Keratinocyte (primary cell): ENCODE data around the gene PKD1. TPM values are rescaled to one million over a fixed set of nuclear protein-coding genes. Genes with fewer than 3 reads are reported as not detected.

Experiments
- DNase-seq: peaks from one replicate; pipeline ENCODE4 v3.0.0-alpha.2; 2011; ENCODE audit warnings: low read depth, missing footprints, low spot score
- FAIRE-seq: peaks from 2 replicates; lab custom pipeline; 2011; peaks lifted over from hg19 to GRCh38; lab: Jason Lieb, UNC
- H2AFZ ChIP-seq: 2 replicates; pipeline ENCODE4 v1.6.0; 2012; ENCODE audit warnings: low read length, control low read depth, inconsistent platforms; ENCODE audit not compliant: control insufficient read depth
- H3K27ac ChIP-seq: 2 replicates; pipeline ENCODE4 v1.5.1; 2011; ENCODE audit warnings: low read length; ENCODE audit not compliant: control insufficient read depth, insufficient read depth
- H3K27me3 ChIP-seq: 3 replicates; pipeline ENCODE4 v1.6.0; 2011; ENCODE audit warnings: low read length; ENCODE audit not compliant: control insufficient read depth, insufficient read depth; ENCODE audit errors: extremely low read depth
- H3K36me3 ChIP-seq, 2 experiments: 2 replicates in 1 of 2; 3 replicates in 1 of 2; pipeline ENCODE4 v1.5.1; 2011; ENCODE audit warnings: low read length in 2 of 2, mild to moderate bottlenecking in 1 of 2; ENCODE audit not compliant: control insufficient read depth in 2 of 2, insufficient read depth in 2 of 2; ENCODE audit errors: extremely low read depth in 1 of 2
- H3K4me1 ChIP-seq: 3 replicates; pipeline ENCODE4 v1.5.1; 2011; ENCODE audit warnings: low read length; ENCODE audit not compliant: control insufficient read depth, insufficient read depth; ENCODE audit errors: extremely low read depth
- H3K4me2 ChIP-seq: 3 replicates; pipeline ENCODE4 v1.6.0; 2011; ENCODE audit warnings: low read depth, low read length; ENCODE audit not compliant: control insufficient read depth, insufficient read depth; ENCODE audit errors: extremely low read depth
- H3K4me3 ChIP-seq, 3 experiments: fragments of 200-600 bp in 1 of 3; sonication (generic) in 1 of 3; 2 replicates in 2 of 3; 3 replicates in 1 of 3; pipeline ENCODE4 v1.5.1; 2011 to 2016; ENCODE audit warnings: low read length in 3 of 3, mild to moderate bottlenecking in 3 of 3, control low read depth in 2 of 3, inconsistent platforms in 1 of 3, low read depth in 1 of 3, mixed read lengths in 1 of 3, mixed run types in 1 of 3, moderate library complexity in 1 of 3; ENCODE audit not compliant: control insufficient read depth in 2 of 3, insufficient read depth in 2 of 3; ENCODE audit errors: extremely low read depth in 1 of 3
- H3K79me2 ChIP-seq: 2 replicates; pipeline ENCODE4 v1.6.0; 2012; ENCODE audit warnings: low read length; ENCODE audit not compliant: control insufficient read depth, insufficient read depth
- H3K9ac ChIP-seq: 3 replicates; pipeline ENCODE4 v1.6.0; 2011; ENCODE audit warnings: low read length; ENCODE audit not compliant: control insufficient read depth, insufficient read depth; ENCODE audit errors: extremely low read depth
- H3K9me1 ChIP-seq: 3 replicates; pipeline ENCODE4 v1.6.0; 2011; ENCODE audit warnings: low read length; ENCODE audit not compliant: control insufficient read depth, insufficient read depth; ENCODE audit errors: extremely low read depth
- H3K9me3 ChIP-seq: 2 replicates; pipeline ENCODE4 v1.5.1; 2012; ENCODE audit warnings: low read depth, low read length; ENCODE audit not compliant: control insufficient read depth
- H4K20me1 ChIP-seq: 3 replicates; pipeline ENCODE4 v1.6.0; 2011; ENCODE audit warnings: low read length; ENCODE audit not compliant: control insufficient read depth, insufficient read depth; ENCODE audit errors: extremely low read depth
- EZH2 ChIP-seq: IDR thresholded peaks from one replicate; pipeline ENCODE4 v1.6.1; 2012; ENCODE audit warnings: inconsistent platforms, mild to moderate bottlenecking, low read length, moderate library complexity
- dilution Hi-C: fragments of 300-500 bp; cut with MboI; formaldehyde crosslinking; loops from one replicate; pipeline ENCODE4 v1.7.0; 2020; ENCODE audit warnings: low sequenced_read_pairs; ENCODE audit not compliant: extremely low pct_ligation_motif_present
- polyA plus RNA-seq, 5 experiments: library from polyadenylated mRNA; depleted of rRNA in 3 of 5; stranded (reverse) in 3 of 5; stranded (forward) in 1 of 5; unstranded in 1 of 5; fragments of >200 nt; gene quantifications; 1 replicate in 1 of 5; 2 replicates in 3 of 5; 3 replicates in 1 of 5; pipeline versions ENCODE4 v1.2.1 to v1.2.3, GENCODE V29; 2011 to 2012; ENCODE audit warnings: missing spikeins in 2 of 5, low read depth in 1 of 5, low replicate concordance in 1 of 5
- TF ChIP-seq, protein P1 (sequence below), 3 experiments: IDR thresholded peaks in 1 of 3; conservative IDR thresholded peaks in 1 of 3; optimal IDR thresholded peaks in 1 of 3; 2 replicates in 2 of 3; 3 replicates in 1 of 3; pipeline versions ENCODE3 to v1.5.1; 2011; ENCODE audit warnings: low read length in 3 of 3, mild to moderate bottlenecking in 3 of 3, moderate library complexity in 2 of 3, control low read depth in 1 of 3, inconsistent platforms in 1 of 3; ENCODE audit not compliant: insufficient read depth in 2 of 3; ENCODE audit errors: extremely low read depth in 1 of 3

The PKD1 gene
- polyA plus RNA-seq, 1 donor (not counting 4 experiments of a cell fraction or from before 2014, with no cell fraction given): 10.6 TPM

DNA sequence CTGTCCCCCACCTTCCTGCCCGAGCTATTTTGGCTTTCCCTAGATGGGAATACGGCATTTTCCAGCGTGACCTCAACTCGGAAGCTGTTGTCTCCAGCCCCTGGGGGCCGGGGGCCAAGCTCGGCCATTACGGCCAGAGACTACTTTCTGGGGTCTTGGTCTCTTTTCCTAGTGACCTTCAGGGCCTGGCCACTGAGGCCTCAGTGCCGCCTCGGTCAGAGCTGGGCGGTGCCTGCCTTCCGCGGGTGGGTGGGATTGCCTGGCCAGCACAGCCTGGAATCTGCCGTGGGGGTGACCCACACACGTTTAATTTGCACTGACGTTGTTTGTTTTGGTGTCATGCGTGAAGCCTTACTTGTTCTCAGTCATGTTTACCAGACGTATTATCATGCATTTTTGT is 58.7 kb downstream of the PKD1 start:
- Histone ChIP-seq H3K4me1 (peaks cover 15% of the 10 kb centered on the region), H3K4me3 (no peak overlapping the region), H3K27ac (no peak overlapping the region), H2AFZ (no peak overlapping the region), H4K20me1 (no peaks in the 10 kb centered on the region), H3K79me2 (no peaks in the 10 kb centered on the region), H3K9ac (no peak overlapping the region), H3K4me2 (no peak overlapping the region), H3K36me3 (peaks cover 26 to 32% of the 10 kb centered on the region in 2 experiments), H3K27me3 (no peaks in the 10 kb centered on the region), H3K9me3 (no peaks in the 10 kb centered on the region), H3K9me1 (no peaks in the 10 kb centered on the region)
- DNase-seq (no peak), FAIRE-seq (no peak)
- no peak for TF ChIP-seq EZH2
- dilution Hi-C loops: no loop called here

GRCh38 chr16:2076072-2076865 is 59.4 kb downstream of the PKD1 start:
- Histone ChIP-seq H3K36me3 (peaks cover 21 to 29% of the 10 kb centered on the region in 2 experiments), H3K9ac (no peak overlapping the region), H3K27me3 (no peaks in the 10 kb centered on the region), H3K79me2 (no peaks in the 10 kb centered on the region), H3K9me1 (no peaks in the 10 kb centered on the region), H3K4me1 (peaks cover 15% of the 10 kb centered on the region), H2AFZ (no peak overlapping the region), H3K4me2 (no peak overlapping the region), H4K20me1 (no peaks in the 10 kb centered on the region), H3K27ac (no peak overlapping the region), H3K9me3 (no peaks in the 10 kb centered on the region), H3K4me3 (no peak overlapping the region)
- no peak for FAIRE-seq
- no peak for DNase-seq
- dilution Hi-C loops: no loop called here
- TF ChIP-seq, protein P1, sequence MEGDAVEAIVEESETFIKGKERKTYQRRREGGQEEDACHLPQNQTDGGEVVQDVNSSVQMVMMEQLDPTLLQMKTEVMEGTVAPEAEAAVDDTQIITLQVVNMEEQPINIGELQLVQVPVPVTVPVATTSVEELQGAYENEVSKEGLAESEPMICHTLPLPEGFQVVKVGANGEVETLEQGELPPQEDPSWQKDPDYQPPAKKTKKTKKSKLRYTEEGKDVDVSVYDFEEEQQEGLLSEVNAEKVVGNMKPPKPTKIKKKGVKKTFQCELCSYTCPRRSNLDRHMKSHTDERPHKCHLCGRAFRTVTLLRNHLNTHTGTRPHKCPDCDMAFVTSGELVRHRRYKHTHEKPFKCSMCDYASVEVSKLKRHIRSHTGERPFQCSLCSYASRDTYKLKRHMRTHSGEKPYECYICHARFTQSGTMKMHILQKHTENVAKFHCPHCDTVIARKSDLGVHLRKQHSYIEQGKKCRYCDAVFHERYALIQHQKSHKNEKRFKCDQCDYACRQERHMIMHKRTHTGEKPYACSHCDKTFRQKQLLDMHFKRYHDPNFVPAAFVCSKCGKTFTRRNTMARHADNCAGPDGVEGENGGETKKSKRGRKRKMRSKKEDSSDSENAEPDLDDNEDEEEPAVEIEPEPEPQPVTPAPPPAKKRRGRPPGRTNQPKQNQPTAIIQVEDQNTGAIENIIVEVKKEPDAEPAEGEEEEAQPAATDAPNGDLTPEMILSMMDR (optimal IDR thresholded peaks at IDR 0.05 in 1 of 3, IDR thresholded peaks at IDR 0.05 in 1 of 3, conservative IDR thresholded peaks at IDR 0.05 in 1 of 3; ENCODE audit: extremely low read depth in 1 of 3, insufficient read depth in 2 of 3, low read length in 3 of 3): no peak
- TF ChIP-seq EZH2: no peak
